Gastrocnemius medialis (tissue), 4 donors: ENCODE results near the gene HAO2. TPM values are rescaled to one million over a fixed set of nuclear protein-coding genes. Genes with fewer than 3 reads are reported as not detected.

Experiments
- ATAC-seq, 2 donors: fragments of 150-250 bp; one replicate each; pipeline ENCODE4 v1.9.1; 2016
- DNase-seq, 2 donors: peaks; one replicate each; pipeline ENCODE4 v3.0.0-alpha.2; 2019
- H3K27ac ChIP-seq, 4 donors: fragments of 200-600 bp; sonication (generic); 1 replicate in 1 of 4; 2 replicates in 3 of 4; pipeline ENCODE4 v1.5.1; 2016 to 2018; ENCODE audit warnings: mild to moderate bottlenecking in 2 of 4, moderate library complexity in 1 of 4
- H3K27me3 ChIP-seq, 3 donors: fragments of 200-600 bp; sonication (generic) in 2 of 3; 1 replicate in 1 of 3; 2 replicates in 2 of 3; pipeline versions ENCODE4 v1.5.1 to v1.6.0; 2016 to 2019; ENCODE audit warnings: mild to moderate bottlenecking in 1 of 3, moderate library complexity in 1 of 3
- H3K36me3 ChIP-seq, 2 donors: fragments of 200-600 bp; sonication (generic) in 1 of 2; one replicate each; pipeline ENCODE4 v1.5.1; 2017 to 2018
- H3K4me1 ChIP-seq, 2 donors: fragments of 200-600 bp; sonication (generic) in 1 of 2; one replicate each; pipeline ENCODE4 v1.5.1; 2016 to 2017; ENCODE audit warnings: mild to moderate bottlenecking in 2 of 2
- H3K4me3 ChIP-seq, 4 donors: fragments of 200-600 bp; sonication (generic) in 3 of 4; 1 replicate in 1 of 4; 2 replicates in 3 of 4; pipeline ENCODE4 v1.5.1; 2016 to 2019; ENCODE audit warnings: mild to moderate bottlenecking in 2 of 4
- H3K9me3 ChIP-seq, 3 donors: fragments of 200-600 bp; sonication (generic) in 2 of 3; 1 replicate in 1 of 3; 2 replicates in 2 of 3; pipeline ENCODE4 v1.5.1; 2016 to 2019
- CTCF ChIP-seq, 5 experiments: fragments of 450-650 bp in 3 of 5; fragments of 200-600 bp in 2 of 5; sonication (generic) in 2 of 5; IDR thresholded peaks in 4 of 5; conservative IDR thresholded peaks in 1 of 5; 1 replicate in 4 of 5; 2 replicates in 1 of 5; pipeline ENCODE4 v1.5.1; 2016 to 2019; ENCODE audit warnings: antibody characterized with exemption in 5 of 5, mild to moderate bottlenecking in 3 of 5, moderate library complexity in 3 of 5
- POLR2A ChIP-seq, 2 donors: fragments of 450-650 bp; IDR thresholded peaks; one replicate each; pipeline ENCODE4 v1.6.1; 2017; ENCODE audit warnings: antibody characterized with exemption in 2 of 2, mild to moderate bottlenecking in 2 of 2, moderate library complexity in 2 of 2
- in situ Hi-C, 4 donors: fragments of 200-750 bp; cut with MboI; loops; one replicate each; pipeline versions ENCODE4 v1.15.0 to v1.8.0; 2017; ENCODE audit warnings: low sequenced_read_pairs in 4 of 4
- intact Hi-C: fragments of 100-400 bp; cut with DNase I; formaldehyde crosslinking; loops from one replicate; pipeline ENCODE4 v1.15.1; 2023; ENCODE audit warnings: low total_unique reads
- total RNA-seq, 4 donors: library from RNA; depleted of rRNA; stranded (reverse); fragments of >200 nt; gene quantifications; one replicate each; pipeline versions ENCODE4 v1.1.0 to v1.2.3, GENCODE V29; 2016

HAO2 gene
- total RNA-seq, 4 donors from 2014 or later = 0.18 TPM; not detected in 3

- Histone ChIP-seq H3K4me1 (no peaks in the 10 kb centered on the region), H3K4me3 (no peak overlapping the region), H3K9me3 (no peaks in the 10 kb centered on the region), H3K36me3 (no peaks in the 10 kb centered on the region), H3K27me3 (no peaks in the 10 kb centered on the region), H3K27ac (no peak overlapping the region)
- intact Hi-C loops (no loop called here), in situ Hi-C loops (no loop called here)
- no peak for TF ChIP-seq CTCF (IDR thresholded peaks at IDR 0.05 in 4 of 5, conservative IDR thresholded peaks at IDR 0.05 in 1 of 5)
- TF ChIP-seq POLR2A (IDR thresholded peaks at IDR 0.05) = no peak
- DNase-seq = no peak
- no peak for ATAC-seq
Measured at GRCh38 chr1:119442756-119443155, 74.2 kb downstream of the HAO2 start.

Other genes with a start within 250 kb of the HAO2 start
- 10 to 100 TPM in 1 of 4 donors, 1 to 10 TPM in 3; 5.8 to 16.5 (median 6.5) TPM for gene WARS2, start 228.1 kb upstream of the HAO2 start, total RNA-seq
- gene HSD3B2, start 46.4 kb downstream of the HAO2 start, total RNA-seq = under 1 TPM in 1 of 4 donors, not detected in 3; 0.66 TPM
- gene HSD3B1, start 138.4 kb downstream of the HAO2 start, total RNA-seq = not detected